HepG2 (cell line): ENCODE results near the gene CNTN2.

Source experiments
- JUND ChIP-seq: sonication (generic); formaldehyde crosslinking; IDR thresholded peaks from 2 replicates; pipeline ENCODE4 v1.8.0; 2022; ENCODE audit warnings: mild to moderate bottlenecking, missing genetic modification reagents
- KDM6A ChIP-seq: IDR thresholded peaks from 2 replicates; pipeline ENCODE4 v1.6.1; 2016; ENCODE audit warnings: low read depth
- MEIS2 ChIP-seq: sonication (generic); formaldehyde crosslinking; IDR thresholded peaks from 2 replicates; pipeline ENCODE4 v1.9.0; 2021; ENCODE audit warnings: mild to moderate bottlenecking, missing genetic modification reagents
- NAIF1 ChIP-seq: sonication (generic); formaldehyde crosslinking; IDR thresholded peaks from 2 replicates; pipeline ENCODE4 v1.5.0; 2020; ENCODE audit warnings: mild to moderate bottlenecking, missing genetic modification reagents, borderline replicate concordance
- POLR2AphosphoS5 ChIP-seq: IDR thresholded peaks from 2 replicates; pipeline ENCODE4 v1.6.1; 2012; ENCODE audit warnings: low read depth, low read length
- RFX5 ChIP-seq: IDR thresholded peaks from 2 replicates; pipeline ENCODE4 v1.6.1; 2011; ENCODE audit warnings: low read depth, low read length, improper control_type of control experiment
- SRY ChIP-seq: sonication (generic); formaldehyde crosslinking; IDR thresholded peaks from 2 replicates; pipeline ENCODE4 v1.8.0; 2022; ENCODE audit warnings: mild to moderate bottlenecking, missing genetic modification reagents
- TAF1 ChIP-seq: sonication (generic); formaldehyde crosslinking; IDR thresholded peaks from 2 replicates; pipeline ENCODE4 v1.4.0; 2020; ENCODE audit warnings: missing genetic modification reagents
- TARDBP ChIP-seq: sonication (generic); formaldehyde crosslinking; IDR thresholded peaks from 2 replicates; pipeline ENCODE4 v1.8.0; 2022; ENCODE audit warnings: mild to moderate bottlenecking, missing genetic modification reagents
- TF ChIP-seq, protein P1 (sequence below), 2 experiments: IDR thresholded peaks; 2 replicates each; pipeline ENCODE4 v1.6.1; 2011 to 2012; ENCODE audit warnings: low read length in 2 of 2, borderline replicate concordance in 1 of 2, low read depth in 1 of 2, mild to moderate bottlenecking in 1 of 2, moderate library complexity in 1 of 2

GRCh38 chr1:205009670-205010069, 33.3 kb upstream of the CNTN2 start:
- TF ChIP-seq TARDBP (CRISPR knock-in tag) (no peak), JUND (CRISPR knock-in tag) (no peak), POLR2AphosphoS5 (no peak), NAIF1 (no peak), KDM6A (CRISPR knock-in tag) (no peak), TAF1 (CRISPR knock-in tag) (no peak), MEIS2 (CRISPR knock-in tag) (no peak), RFX5 (no peak), SRY (no peak)
- TF ChIP-seq, protein P1, sequence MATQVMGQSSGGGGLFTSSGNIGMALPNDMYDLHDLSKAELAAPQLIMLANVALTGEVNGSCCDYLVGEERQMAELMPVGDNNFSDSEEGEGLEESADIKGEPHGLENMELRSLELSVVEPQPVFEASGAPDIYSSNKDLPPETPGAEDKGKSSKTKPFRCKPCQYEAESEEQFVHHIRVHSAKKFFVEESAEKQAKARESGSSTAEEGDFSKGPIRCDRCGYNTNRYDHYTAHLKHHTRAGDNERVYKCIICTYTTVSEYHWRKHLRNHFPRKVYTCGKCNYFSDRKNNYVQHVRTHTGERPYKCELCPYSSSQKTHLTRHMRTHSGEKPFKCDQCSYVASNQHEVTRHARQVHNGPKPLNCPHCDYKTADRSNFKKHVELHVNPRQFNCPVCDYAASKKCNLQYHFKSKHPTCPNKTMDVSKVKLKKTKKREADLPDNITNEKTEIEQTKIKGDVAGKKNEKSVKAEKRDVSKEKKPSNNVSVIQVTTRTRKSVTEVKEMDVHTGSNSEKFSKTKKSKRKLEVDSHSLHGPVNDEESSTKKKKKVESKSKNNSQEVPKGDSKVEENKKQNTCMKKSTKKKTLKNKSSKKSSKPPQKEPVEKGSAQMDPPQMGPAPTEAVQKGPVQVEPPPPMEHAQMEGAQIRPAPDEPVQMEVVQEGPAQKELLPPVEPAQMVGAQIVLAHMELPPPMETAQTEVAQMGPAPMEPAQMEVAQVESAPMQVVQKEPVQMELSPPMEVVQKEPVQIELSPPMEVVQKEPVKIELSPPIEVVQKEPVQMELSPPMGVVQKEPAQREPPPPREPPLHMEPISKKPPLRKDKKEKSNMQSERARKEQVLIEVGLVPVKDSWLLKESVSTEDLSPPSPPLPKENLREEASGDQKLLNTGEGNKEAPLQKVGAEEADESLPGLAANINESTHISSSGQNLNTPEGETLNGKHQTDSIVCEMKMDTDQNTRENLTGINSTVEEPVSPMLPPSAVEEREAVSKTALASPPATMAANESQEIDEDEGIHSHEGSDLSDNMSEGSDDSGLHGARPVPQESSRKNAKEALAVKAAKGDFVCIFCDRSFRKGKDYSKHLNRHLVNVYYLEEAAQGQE (IDR thresholded peaks at IDR 0.05; ENCODE audit: borderline replicate concordance in 1 of 2, low read depth in 1 of 2, low read length in 2 of 2), result no peak
